Activated CD8-positive, alpha-beta T cell treated with anti-CD3 and anti-CD28 coated beads, Interleukin-2, amount 10 ng/mL, durations not matched to agents 7 days and 5 days (primary cell): ENCODE results near the gene ZFYVE9. TPM values are rescaled to one million over a fixed set of nuclear protein-coding genes. Genes with fewer than 3 reads are reported as not detected.
"Not testable (repeated sequence)": the region's sequence is repeated elsewhere in the genome, so short reads cannot be mapped to it uniquely, and the experiment has no call there.

ENCODE experiments used
- ATAC-seq: fragments of 150-1000 bp; cut with Tn5 transposase; one replicate; pipeline ENCODE4 v1.10.0; 2021; ENCODE audit warnings: moderate library complexity
- CTCF ChIA-PET: fragments of 350-600 bp; sonication (Branson Sonifier 250); formaldehyde crosslinking; loops from one replicate; lab custom pipeline; 2021; ENCODE audit warnings: antibody characterized with exemption; lab: Charles Lee
- POLR2A ChIA-PET: fragments of 350-600 bp; sonication (Branson Sonifier 250); formaldehyde crosslinking; loops from one replicate; lab custom pipeline; 2021; ENCODE audit warnings: antibody characterized with exemption; lab: Charles Lee
- DNase-seq: peaks from one replicate; pipeline ENCODE4 v3.0.0-alpha.2; 2020
- H3K27ac Mint-ChIP-seq: one replicate; pipeline ENCODE4 v1.8.0; 2021; ENCODE audit warnings: mild to moderate bottlenecking, mixed read lengths
- H3K27me3 Mint-ChIP-seq: one replicate; pipeline ENCODE4 v1.8.0; 2021; ENCODE audit warnings: low read depth, mixed read lengths
- H3K36me3 Mint-ChIP-seq: one replicate; pipeline ENCODE4 v1.8.0; 2021; ENCODE audit warnings: low read depth, mixed read lengths
- H3K4me1 Mint-ChIP-seq: one replicate; pipeline ENCODE4 v1.8.0; 2021; ENCODE audit warnings: low read depth, mixed read lengths
- H3K4me3 Mint-ChIP-seq: one replicate; pipeline ENCODE4 v1.8.0; 2021; ENCODE audit warnings: mild to moderate bottlenecking, mixed read lengths
- H3K9me3 Mint-ChIP-seq: one replicate; pipeline ENCODE4 v1.8.0; 2022; ENCODE audit warnings: mixed read lengths; ENCODE audit not compliant: insufficient read depth
- total RNA-seq, 2 experiments: library from RNA; stranded (reverse); gene quantifications; one replicate each; pipeline ENCODE4 v1.2.3, GENCODE V29; 2021

ZFYVE9 gene
- total RNA-seq, 2 experiments from 2014 or later = 1.4 to 1.6 TPM

DNA sequence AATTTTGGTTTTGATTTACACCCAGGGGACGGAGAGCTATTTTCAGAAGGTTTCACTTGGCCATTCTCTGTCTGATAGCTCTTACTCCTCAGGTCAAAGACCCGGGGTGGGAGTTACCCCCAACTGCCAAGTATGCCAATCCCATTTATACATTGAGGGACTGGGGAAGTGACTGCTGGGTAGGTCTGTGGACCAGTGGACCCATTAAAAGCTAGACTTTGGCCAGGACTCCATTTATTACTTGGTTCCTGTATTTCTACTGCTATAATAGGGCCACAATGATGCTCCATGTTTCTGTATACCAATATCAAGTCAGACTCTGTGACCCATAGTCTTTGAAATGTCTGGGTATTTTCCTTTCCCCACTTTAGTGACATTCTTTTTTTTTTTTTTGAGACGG lies 14.6 kb downstream of the ZFYVE9 start:
- Mint-ChIP-seq H3K36me3 (no peaks in the 10 kb centered on the region), H3K27me3 (no peaks in the 10 kb centered on the region), H3K9me3 (no peaks in the 10 kb centered on the region), H3K4me1 (no peaks in the 10 kb centered on the region), H3K27ac (no peak overlapping the region), H3K4me3 (no peak overlapping the region)
- DNase-seq (no peak), ATAC-seq (no peak)
- ChIA-PET POLR2A (no interaction called here), CTCF (no interaction called here)

- H3K9me3 Mint-ChIP-seq = no peaks in the 10 kb centered on the region
- no peak overlapping the region for H3K4me3 Mint-ChIP-seq
- no peaks in the 10 kb centered on the region for H3K27me3 Mint-ChIP-seq
- no peaks in the 10 kb centered on the region for H3K4me1 Mint-ChIP-seq
- ChIA-PET POLR2A (no interaction called here), CTCF (no interaction called here)
- DNase-seq (no peak), ATAC-seq (no peak)
- no peaks in the 10 kb centered on the region for H3K36me3 Mint-ChIP-seq
- H3K27ac Mint-ChIP-seq = no peak overlapping the region
These were observed 15.7 kb downstream of the ZFYVE9 start for GRCh38 chr1:52157582-52157981.

DNA sequence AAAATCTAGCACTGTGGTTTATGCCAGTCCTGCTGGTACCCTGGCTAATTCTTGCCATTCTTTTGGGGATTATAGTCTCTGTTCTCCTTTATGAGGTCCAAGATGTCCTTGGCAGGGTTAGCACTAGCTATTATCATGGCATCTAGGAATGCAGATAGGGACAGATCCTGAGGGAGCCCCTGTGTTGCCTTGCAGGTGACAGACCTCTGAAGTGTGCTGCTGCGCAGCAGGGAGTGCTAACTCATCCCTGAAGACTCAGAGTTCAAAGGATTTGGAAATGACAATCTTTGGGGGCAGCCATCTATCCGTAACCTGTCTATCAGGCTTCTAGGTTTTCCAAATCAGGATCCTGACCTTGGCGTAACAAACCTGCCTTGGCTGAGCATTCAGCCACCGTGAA lies 16.3 kb downstream of the ZFYVE9 start:
- POLR2A ChIA-PET = no interaction called here
- H3K9me3 Mint-ChIP-seq = no peaks in the 10 kb centered on the region

GRCh38 chr1:52159033-52159789 lies 17.3 kb downstream of the ZFYVE9 start:
- H3K4me3 Mint-ChIP-seq = no peak overlapping the region
- no peaks in the 10 kb centered on the region for H3K9me3 Mint-ChIP-seq
- ChIA-PET CTCF (no interaction called here), POLR2A (interaction anchor here (0.7 kb wide), 1 partner anchor 26 kb away, joined by 3 read pairs; no protein-coding TSS in a partner anchor)
- no peak for ATAC-seq
- no peaks in the 10 kb centered on the region for H3K4me1 Mint-ChIP-seq
- H3K36me3 Mint-ChIP-seq = no peaks in the 10 kb centered on the region
- H3K27ac Mint-ChIP-seq = no peak overlapping the region
- no peaks in the 10 kb centered on the region for H3K27me3 Mint-ChIP-seq
- DNase-seq = no peak

More for the DNA sequence above, 16.3 kb downstream of the ZFYVE9 start:
- Mint-ChIP-seq H3K4me3 (no peak overlapping the region), H3K27me3 (no peaks in the 10 kb centered on the region), H3K36me3 (no peaks in the 10 kb centered on the region), H3K27ac (no peak overlapping the region), H3K4me1 (no peaks in the 10 kb centered on the region)
- no peak for DNase-seq
- no peak for ATAC-seq
- CTCF ChIA-PET = no interaction called here

GRCh38 chr1:52162947-52163346 lies 21.1 kb downstream of the ZFYVE9 start:
- no peaks in the 10 kb centered on the region for H3K36me3 Mint-ChIP-seq
- ChIA-PET CTCF (no interaction called here), POLR2A (no interaction called here)
- no peak overlapping the region for H3K4me3 Mint-ChIP-seq
- H3K27me3 Mint-ChIP-seq = no peaks in the 10 kb centered on the region
- DNase-seq (no peak), ATAC-seq (no peak)
- no peaks in the 10 kb centered on the region for H3K4me1 Mint-ChIP-seq
- no peak overlapping the region for H3K27ac Mint-ChIP-seq
- no peaks in the 10 kb centered on the region for H3K9me3 Mint-ChIP-seq

GRCh38 chr1:52164604-52165003 lies 22.7 kb downstream of the ZFYVE9 start:
- ATAC-seq = no peak
- no peaks in the 10 kb centered on the region for H3K4me1 Mint-ChIP-seq
- H3K36me3 Mint-ChIP-seq = no peaks in the 10 kb centered on the region
- no peaks in the 10 kb centered on the region for H3K27me3 Mint-ChIP-seq
- DNase-seq = no peak
- POLR2A ChIA-PET = no interaction called here
- CTCF ChIA-PET = no interaction called here
- no peak overlapping the region for H3K27ac Mint-ChIP-seq
- H3K9me3 Mint-ChIP-seq = no peaks in the 10 kb centered on the region
- H3K4me3 Mint-ChIP-seq = no peak overlapping the region

DNA sequence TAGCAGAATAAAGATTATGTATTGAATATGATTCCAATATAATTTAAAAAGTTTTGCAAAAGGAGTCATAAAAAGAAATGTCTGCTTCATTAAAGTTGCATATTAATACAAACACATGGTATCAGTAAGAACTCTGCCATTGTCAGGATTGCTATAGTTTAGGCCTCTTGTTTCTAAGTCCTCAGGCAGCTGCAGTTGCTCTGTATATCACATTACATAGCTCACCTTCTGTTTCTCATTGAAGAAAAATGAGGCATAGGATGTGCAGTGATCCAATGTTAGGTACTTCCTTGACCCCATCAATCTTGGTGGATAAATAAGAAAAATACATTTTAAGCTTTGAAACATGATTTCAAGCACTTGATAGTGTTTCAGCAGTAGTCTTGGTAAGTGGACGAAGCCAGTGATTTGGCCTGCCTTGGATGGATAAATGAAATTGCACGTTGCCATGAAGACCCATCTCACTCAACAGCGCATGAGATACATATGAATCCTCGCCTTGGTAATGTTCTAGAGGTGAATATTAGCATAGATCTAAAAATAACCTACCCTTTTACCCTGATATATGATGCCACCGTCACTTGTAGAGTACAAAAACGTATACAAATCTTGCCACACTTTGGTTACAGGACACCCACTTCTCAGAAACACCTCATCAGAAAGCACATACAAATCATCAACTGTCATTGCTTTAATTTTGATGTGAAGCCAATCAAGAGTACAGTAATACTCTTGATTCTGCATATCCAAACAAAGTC lies 25.3 kb downstream of the ZFYVE9 start:
- no peak for DNase-seq
- Mint-ChIP-seq H3K9me3 (peaks cover 6% of the 10 kb centered on the region), H3K4me3 (no peak overlapping the region), H3K27ac (no peak overlapping the region), H3K4me1 (no peaks in the 10 kb centered on the region), H3K36me3 (no peaks in the 10 kb centered on the region), H3K27me3 (no peaks in the 10 kb centered on the region)
- ChIA-PET CTCF (no interaction called here), POLR2A (no interaction called here)
- ATAC-seq = no peak

DNA sequence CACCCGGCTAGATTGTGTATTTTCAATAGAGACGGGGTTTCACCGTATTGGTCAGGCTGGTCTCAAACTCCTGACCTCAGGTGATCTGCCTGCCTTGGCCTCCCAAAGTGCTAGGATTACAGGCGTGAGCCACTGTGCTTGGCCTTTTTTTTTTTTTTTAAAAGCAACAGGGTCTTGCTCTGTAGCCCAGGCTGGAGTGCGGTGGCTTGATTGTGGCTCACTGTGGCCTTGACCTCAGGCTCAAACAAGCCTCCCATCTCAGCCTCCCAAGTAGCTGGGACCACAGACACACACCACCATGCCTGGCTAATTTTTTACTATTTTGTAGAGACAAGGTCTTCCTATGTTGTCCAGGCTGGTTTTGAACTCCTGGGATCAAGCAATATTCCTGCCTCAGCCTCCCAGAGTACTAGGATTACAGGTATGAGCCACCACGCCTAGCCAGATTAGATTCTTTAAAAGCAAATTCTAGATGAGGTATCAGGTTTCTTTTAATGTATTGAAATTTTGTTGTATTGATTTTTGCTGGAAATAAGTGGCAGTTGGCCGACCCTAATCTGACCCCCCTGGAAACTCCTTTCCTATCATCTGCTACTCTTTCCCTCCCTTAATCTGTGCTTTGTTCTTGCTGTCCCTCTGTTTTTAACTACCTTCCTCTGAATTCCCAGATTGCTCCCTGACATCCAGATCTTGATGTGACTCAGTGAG lies 26.6 kb downstream of the ZFYVE9 start:
- ChIA-PET CTCF (no interaction called here), POLR2A (no interaction called here)
- no peak overlapping the region for H3K4me3 Mint-ChIP-seq
- no peak for DNase-seq
- no peak for ATAC-seq
- H3K36me3 Mint-ChIP-seq = no peaks in the 10 kb centered on the region
- peaks cover 6% of the 10 kb centered on the region for H3K9me3 Mint-ChIP-seq
- no peaks in the 10 kb centered on the region for H3K4me1 Mint-ChIP-seq
- no peaks in the 10 kb centered on the region for H3K27me3 Mint-ChIP-seq
- no peak overlapping the region for H3K27ac Mint-ChIP-seq

- DNase-seq, H3K4me1 Mint-ChIP-seq, ATAC-seq, H3K9me3 Mint-ChIP-seq, POLR2A ChIA-PET, H3K4me3 Mint-ChIP-seq, H3K27ac Mint-ChIP-seq, H3K36me3 Mint-ChIP-seq, CTCF ChIA-PET, H3K27me3 Mint-ChIP-seq: not testable (repeated sequence)
These were observed 29.3 kb downstream of the ZFYVE9 start for GRCh38 chr1:52171149-52171548.

DNA sequence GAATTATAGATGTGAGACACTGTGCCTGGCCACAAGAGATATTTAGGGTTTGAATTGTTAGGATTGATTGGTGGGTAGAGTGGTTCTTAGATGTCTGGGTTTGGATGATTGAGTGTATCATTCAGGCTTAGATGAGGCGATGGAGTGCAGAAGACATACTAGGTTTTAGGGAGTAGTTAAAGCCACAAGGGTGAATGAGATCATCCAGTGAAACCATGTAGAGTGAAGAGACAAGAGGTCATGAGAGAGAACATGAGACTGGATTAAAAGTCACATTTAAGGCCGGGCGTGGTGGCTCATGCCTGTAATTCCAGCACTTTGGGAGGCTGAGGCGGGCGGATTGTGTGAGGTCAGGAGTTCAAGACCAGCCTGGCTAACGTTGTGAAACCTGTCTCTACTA lies 37.2 kb downstream of the ZFYVE9 start:
- no peaks in the 10 kb centered on the region for H3K9me3 Mint-ChIP-seq
- DNase-seq (no peak), ATAC-seq (no peak)
- CTCF ChIA-PET = no interaction called here
- no peak overlapping the region for H3K4me3 Mint-ChIP-seq
- no peaks in the 10 kb centered on the region for H3K36me3 Mint-ChIP-seq
- no peaks in the 10 kb centered on the region for H3K4me1 Mint-ChIP-seq
- H3K27ac Mint-ChIP-seq = no peak overlapping the region
- POLR2A ChIA-PET = no interaction called here
- H3K27me3 Mint-ChIP-seq = peaks cover 3% of the 10 kb centered on the region

GRCh38 chr1:52180176-52180575 lies 38.3 kb downstream of the ZFYVE9 start:
- ATAC-seq (no peak), DNase-seq (no peak)
- Mint-ChIP-seq H3K27me3 (no peaks in the 10 kb centered on the region), H3K4me3 (no peak overlapping the region), H3K36me3 (no peaks in the 10 kb centered on the region), H3K9me3 (no peaks in the 10 kb centered on the region), H3K4me1 (no peaks in the 10 kb centered on the region), H3K27ac (no peak overlapping the region)
- ChIA-PET CTCF (no interaction called here), POLR2A (no interaction called here)

- H3K4me3 Mint-ChIP-seq, H3K27me3 Mint-ChIP-seq, ATAC-seq, H3K4me1 Mint-ChIP-seq, H3K9me3 Mint-ChIP-seq, CTCF ChIA-PET, DNase-seq, H3K27ac Mint-ChIP-seq, POLR2A ChIA-PET, H3K36me3 Mint-ChIP-seq: not testable (repeated sequence)
These were observed 39.9 kb downstream of the ZFYVE9 start for GRCh38 chr1:52181759-52182158.
